ENCODE measurements around the gene PFN1. TPM values are rescaled to one million over a fixed set of nuclear protein-coding genes. Genes with fewer than 3 reads are reported as not detected.
"Not testable (repeated sequence)": the region's sequence is repeated elsewhere in the genome, so short reads cannot be mapped to it uniquely, and the experiment has no call there.

Gene PFN1
- total RNA-seq, 1 experiment from 2014 or later = 748 TPM

- no peaks in the 10 kb centered on the region for H3K4me1 ChIP-seq (ENCODE audit: low read length)
- no peak within 1 kb of the TSS for H3K27ac ChIP-seq (ENCODE audit: low read length)
- H3K4me2 ChIP-seq (ENCODE audit: low read depth, low read length, poor library complexity, severe bottlenecking) = no peak within 1 kb of the TSS
- H3K9me3 ChIP-seq (ENCODE audit: low read length) = no peaks in the 10 kb centered on the region
- H3K27me3 ChIP-seq (ENCODE audit: low read length) = no peaks in the 10 kb centered on the region
- H3K79me2 ChIP-seq (ENCODE audit: low read length) = peaks cover 1% of the 10 kb centered on the region; the same call in 1 of the 2 replicates
- H3K36me3 ChIP-seq (ENCODE audit: insufficient read depth, low read length) = no peaks in the 10 kb centered on the region; the same call in 1 of the 2 replicates
- DNase-seq = no peak
- no peak within 1 kb of the TSS for H3K9ac ChIP-seq (ENCODE audit: low read length)
- H3K9me2 ChIP-seq (replicated peaks; ENCODE audit: insufficient read depth, low read length) = no peaks in the 10 kb centered on the region
- H2AFZ ChIP-seq (ENCODE audit: low read length) = no peak within 1 kb of the TSS
- no peaks in the 10 kb centered on the region for H4K20me1 ChIP-seq (ENCODE audit: insufficient read depth, low read depth, low read length)
- no peak within 1 kb of the TSS for H3K4me3 ChIP-seq (ENCODE audit: low read length)
Observed at GRCh38 chr17:4931963-4932362, 16.4 kb downstream of the PFN1 start, which contains the start of gene GP1BA. TSS of gene GP1BA (plus strand) at chr17:4932277. CDS start at chr17:4932605, 328 bp downstream.

DNA sequence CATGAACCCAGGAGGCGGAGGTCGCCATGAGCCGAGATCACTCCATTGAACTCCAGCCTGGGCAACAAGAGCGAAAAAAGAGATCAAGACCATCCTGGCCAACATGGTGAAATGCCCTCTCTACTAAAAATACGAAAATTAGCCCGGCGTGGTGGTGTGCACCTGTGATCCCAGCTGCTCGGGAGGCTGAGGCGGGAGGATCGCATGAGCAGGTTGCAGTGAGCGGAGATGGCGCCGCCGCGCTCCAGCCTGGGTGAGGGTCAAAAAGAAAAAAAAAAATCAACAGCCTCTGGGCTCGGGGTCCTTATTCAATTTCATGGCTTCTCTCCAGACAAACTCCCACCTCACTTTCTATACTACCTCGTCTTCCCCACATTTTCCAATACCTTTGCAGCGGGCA, 19.4 kb downstream of the PFN1 start:
- H4K20me1 ChIP-seq (ENCODE audit: insufficient read depth, low read depth, low read length) = no peaks in the 10 kb centered on the region
- no peak overlapping the region for H3K4me2 ChIP-seq (ENCODE audit: low read depth, low read length, poor library complexity, severe bottlenecking)
- DNase-seq = no peak
- H3K4me1 ChIP-seq (ENCODE audit: low read length) = no peaks in the 10 kb centered on the region
- no peak overlapping the region for H3K4me3 ChIP-seq (ENCODE audit: low read length)
- H3K9me3 ChIP-seq (ENCODE audit: low read length) = no peaks in the 10 kb centered on the region
- H3K79me2 ChIP-seq (ENCODE audit: low read length) = no peaks in the 10 kb centered on the region
- no peak overlapping the region for H3K27ac ChIP-seq (ENCODE audit: low read length)
- H2AFZ ChIP-seq (ENCODE audit: low read length) = no peak overlapping the region
- no peak overlapping the region for H3K9ac ChIP-seq (ENCODE audit: low read length)
- H3K9me2 ChIP-seq (replicated peaks; ENCODE audit: insufficient read depth, low read length) = no peaks in the 10 kb centered on the region
- no peaks in the 10 kb centered on the region for H3K27me3 ChIP-seq (ENCODE audit: low read length)
- H3K36me3 ChIP-seq (ENCODE audit: insufficient read depth, low read length) = no peaks in the 10 kb centered on the region

DNA sequence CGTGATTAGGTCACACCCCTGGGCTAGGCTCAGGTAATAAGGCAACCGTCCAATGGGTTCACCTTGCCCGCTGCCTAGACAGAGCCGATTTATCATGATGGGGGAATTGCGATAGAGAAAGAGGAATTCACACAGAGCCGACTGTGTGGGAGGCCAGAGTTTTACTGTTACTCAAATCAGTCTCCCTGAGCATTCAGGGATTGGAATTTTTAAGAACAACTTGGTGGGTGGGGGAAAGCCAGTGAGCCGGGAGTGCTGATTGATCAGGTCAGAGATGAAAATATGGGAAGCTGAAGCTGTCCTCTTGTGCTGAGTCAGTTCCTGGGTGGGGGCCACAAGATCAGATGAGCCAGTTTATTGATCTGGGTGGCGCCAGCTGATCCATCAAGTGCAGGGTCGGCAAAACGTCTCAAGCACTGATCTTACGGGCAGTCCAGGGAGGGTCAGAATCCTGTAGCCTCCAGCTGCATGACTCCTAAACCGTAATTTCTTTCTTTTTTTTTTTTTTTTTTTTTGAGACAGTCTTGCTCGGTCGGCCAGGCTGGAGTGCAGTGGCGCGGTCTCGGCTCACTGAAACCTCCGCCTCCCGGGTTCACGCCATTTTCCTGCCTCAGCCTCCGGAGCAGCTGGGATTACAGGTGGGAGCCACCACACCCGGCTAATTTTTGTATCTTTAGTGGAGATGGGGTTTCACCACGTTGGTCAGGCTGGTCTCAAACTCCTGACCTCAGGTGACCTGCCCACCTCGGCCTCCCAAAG, 21.6 kb downstream of the PFN1 start:
- not testable (repeated sequence) for H3K4me1 ChIP-seq (ENCODE audit: low read length); H3K27me3 ChIP-seq (ENCODE audit: low read length); DNase-seq; H3K9me2 ChIP-seq (replicated peaks; ENCODE audit: insufficient read depth, low read length); H4K20me1 ChIP-seq (ENCODE audit: insufficient read depth, low read depth, low read length); H2AFZ ChIP-seq (ENCODE audit: low read length); H3K27ac ChIP-seq (ENCODE audit: low read length); H3K79me2 ChIP-seq (ENCODE audit: low read length); H3K36me3 ChIP-seq (ENCODE audit: insufficient read depth, low read length); H3K4me2 ChIP-seq (ENCODE audit: low read depth, low read length, poor library complexity, severe bottlenecking); H3K9me3 ChIP-seq (ENCODE audit: low read length); H3K4me3 ChIP-seq (ENCODE audit: low read length); H3K9ac ChIP-seq (ENCODE audit: low read length)

DNA sequence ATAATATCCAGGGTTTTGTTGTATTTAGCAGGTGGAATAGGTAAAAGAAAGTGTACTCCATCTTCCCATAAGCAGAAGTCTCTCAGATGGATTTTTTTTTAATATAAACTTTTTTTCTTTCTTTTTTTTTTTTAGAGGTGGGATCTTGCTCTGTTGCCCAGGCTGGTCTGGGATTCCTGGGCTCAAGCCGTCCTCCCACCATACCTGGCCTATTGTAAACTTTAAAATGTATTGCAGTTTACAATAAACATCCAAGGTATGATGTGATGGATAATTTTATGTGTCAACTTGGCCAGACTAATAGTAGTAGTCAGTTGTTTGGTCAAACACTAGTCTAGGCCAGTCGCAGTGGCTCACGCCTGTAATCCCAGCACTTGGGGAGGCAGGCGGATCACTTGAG, 27.0 kb downstream of the PFN1 start:
- Histone ChIP-seq H3K79me2 (ENCODE audit: low read length) (no peaks in the 10 kb centered on the region), H3K9me3 (ENCODE audit: low read length) (no peaks in the 10 kb centered on the region), H3K4me2 (ENCODE audit: low read depth, low read length, poor library complexity, severe bottlenecking) (no peak overlapping the region)

GRCh38 chr17:4920351-4921048, 27.8 kb downstream of the PFN1 start:
- no peaks in the 10 kb centered on the region for H3K27me3 ChIP-seq (ENCODE audit: low read length)
- no peak overlapping the region for H3K9ac ChIP-seq (ENCODE audit: low read length)
- no peaks in the 10 kb centered on the region for H3K9me2 ChIP-seq (replicated peaks; ENCODE audit: insufficient read depth, low read length)
- H3K4me2 ChIP-seq (ENCODE audit: low read depth, low read length, poor library complexity, severe bottlenecking) = no peak overlapping the region
- no peaks in the 10 kb centered on the region for H3K36me3 ChIP-seq (ENCODE audit: insufficient read depth, low read length)
- no peaks in the 10 kb centered on the region for H3K79me2 ChIP-seq (ENCODE audit: low read length)
- H3K9me3 ChIP-seq (ENCODE audit: low read length) = no peaks in the 10 kb centered on the region
- no peaks in the 10 kb centered on the region for H4K20me1 ChIP-seq (ENCODE audit: insufficient read depth, low read depth, low read length)
- no peak overlapping the region for H2AFZ ChIP-seq (ENCODE audit: low read length)
- no peak overlapping the region for H3K27ac ChIP-seq (ENCODE audit: low read length)
- no peak for DNase-seq
- no peak overlapping the region for H3K4me3 ChIP-seq (ENCODE audit: low read length)
- H3K4me1 ChIP-seq (ENCODE audit: low read length) = no peaks in the 10 kb centered on the region

More for the DNA sequence above, 27.0 kb downstream of the PFN1 start:
- Histone ChIP-seq H4K20me1 (ENCODE audit: insufficient read depth, low read depth, low read length) (no peaks in the 10 kb centered on the region), H3K27ac (ENCODE audit: low read length) (no peak overlapping the region), H2AFZ (ENCODE audit: low read length) (no peak overlapping the region), H3K36me3 (ENCODE audit: insufficient read depth, low read length) (no peaks in the 10 kb centered on the region), H3K4me3 (ENCODE audit: low read length) (no peak overlapping the region), H3K9me2 (replicated peaks; ENCODE audit: insufficient read depth, low read length) (no peaks in the 10 kb centered on the region), H3K9ac (ENCODE audit: low read length) (no peak overlapping the region), H3K4me1 (ENCODE audit: low read length) (no peaks in the 10 kb centered on the region), H3K27me3 (ENCODE audit: low read length) (no peaks in the 10 kb centered on the region)
- DNase-seq = no peak

DNA sequence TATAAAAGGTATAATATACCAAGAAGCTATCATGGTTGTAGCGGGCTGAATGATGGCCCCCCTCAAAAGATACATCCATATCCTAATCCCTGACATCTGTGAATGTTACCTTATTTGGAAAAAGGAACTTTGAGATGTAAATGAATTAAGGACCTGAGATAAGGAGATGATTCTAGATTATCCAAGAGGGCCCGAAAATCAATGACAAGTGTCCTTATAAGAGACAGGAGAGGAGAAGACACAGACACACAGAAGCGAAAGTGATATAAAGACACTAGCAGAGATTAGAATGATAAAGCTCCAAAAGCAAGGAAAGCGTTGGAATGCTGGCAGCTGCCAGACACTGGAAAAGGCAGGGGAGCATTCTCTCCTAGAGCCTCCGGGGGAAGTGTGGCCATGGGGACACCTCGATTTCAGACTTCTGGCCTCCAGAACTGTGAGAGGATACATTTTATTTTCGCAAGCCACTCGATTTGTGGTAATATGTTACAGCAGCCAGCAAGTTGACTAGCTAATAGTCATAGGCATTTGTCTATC, 28.8 kb downstream of the PFN1 start:
- H3K36me3 ChIP-seq (ENCODE audit: insufficient read depth, low read length) = no peaks in the 10 kb centered on the region
- no peaks in the 10 kb centered on the region for H3K27me3 ChIP-seq (ENCODE audit: low read length)
- no peaks in the 10 kb centered on the region for H3K9me2 ChIP-seq (replicated peaks; ENCODE audit: insufficient read depth, low read length)
- no peak overlapping the region for H3K4me3 ChIP-seq (ENCODE audit: low read length)
- no peaks in the 10 kb centered on the region for H3K79me2 ChIP-seq (ENCODE audit: low read length)
- no peak overlapping the region for H3K4me2 ChIP-seq (ENCODE audit: low read depth, low read length, poor library complexity, severe bottlenecking)
- H2AFZ ChIP-seq (ENCODE audit: low read length) = no peak overlapping the region
- H3K27ac ChIP-seq (ENCODE audit: low read length) = no peak overlapping the region
- no peaks in the 10 kb centered on the region for H4K20me1 ChIP-seq (ENCODE audit: insufficient read depth, low read depth, low read length)
- no peaks in the 10 kb centered on the region for H3K9me3 ChIP-seq (ENCODE audit: low read length)
- no peak for DNase-seq
- no peak overlapping the region for H3K9ac ChIP-seq (ENCODE audit: low read length)
- no peaks in the 10 kb centered on the region for H3K4me1 ChIP-seq (ENCODE audit: low read length)

GRCh38 chr17:4914551-4914950, 33.8 kb downstream of the PFN1 start:
- not testable (repeated sequence) for H3K9ac ChIP-seq (ENCODE audit: low read length); H3K9me3 ChIP-seq (ENCODE audit: low read length); H3K4me3 ChIP-seq (ENCODE audit: low read length); H3K4me2 ChIP-seq (ENCODE audit: low read depth, low read length, poor library complexity, severe bottlenecking); H3K9me2 ChIP-seq (replicated peaks; ENCODE audit: insufficient read depth, low read length); H4K20me1 ChIP-seq (ENCODE audit: insufficient read depth, low read depth, low read length); H3K4me1 ChIP-seq (ENCODE audit: low read length); H2AFZ ChIP-seq (ENCODE audit: low read length); DNase-seq; H3K79me2 ChIP-seq (ENCODE audit: low read length); H3K27me3 ChIP-seq (ENCODE audit: low read length); H3K27ac ChIP-seq (ENCODE audit: low read length); H3K36me3 ChIP-seq (ENCODE audit: insufficient read depth, low read length)

GRCh38 chr17:4913994-4914393, 34.3 kb downstream of the PFN1 start:
- Histone ChIP-seq H3K36me3 (ENCODE audit: insufficient read depth, low read length) (no peaks in the 10 kb centered on the region), H3K4me1 (ENCODE audit: low read length) (0 out of 2 replicates have a peak, but pooled peaks cover under 1% of the 10 kb centered on the region), H3K9ac (ENCODE audit: low read length) (no peak overlapping the region), H3K27ac (ENCODE audit: low read length) (no peak overlapping the region), H3K79me2 (ENCODE audit: low read length) (no peaks in the 10 kb centered on the region), H3K4me2 (ENCODE audit: low read depth, low read length, poor library complexity, severe bottlenecking) (no peak overlapping the region), H3K9me3 (ENCODE audit: low read length) (no peaks in the 10 kb centered on the region), H3K4me3 (ENCODE audit: low read length) (no peak overlapping the region), H2AFZ (ENCODE audit: low read length) (no peak overlapping the region), H3K9me2 (replicated peaks; ENCODE audit: insufficient read depth, low read length) (no peaks in the 10 kb centered on the region), H4K20me1 (ENCODE audit: insufficient read depth, low read depth, low read length) (no peaks in the 10 kb centered on the region), H3K27me3 (ENCODE audit: low read length) (no peaks in the 10 kb centered on the region)
- no peak for DNase-seq

Data from Karpas-422 (cell line).